NCI-H1417 treated with DMSO at 0.1 percent for 48 hours (cell line): ENCODE data around the gene TOP3A.

ENCODE experiments used
- DNase-seq: peaks from one replicate; lab custom pipeline; 2025; lab: John Stamatoyannopoulos, UW

Gene TOP3A

DNA sequence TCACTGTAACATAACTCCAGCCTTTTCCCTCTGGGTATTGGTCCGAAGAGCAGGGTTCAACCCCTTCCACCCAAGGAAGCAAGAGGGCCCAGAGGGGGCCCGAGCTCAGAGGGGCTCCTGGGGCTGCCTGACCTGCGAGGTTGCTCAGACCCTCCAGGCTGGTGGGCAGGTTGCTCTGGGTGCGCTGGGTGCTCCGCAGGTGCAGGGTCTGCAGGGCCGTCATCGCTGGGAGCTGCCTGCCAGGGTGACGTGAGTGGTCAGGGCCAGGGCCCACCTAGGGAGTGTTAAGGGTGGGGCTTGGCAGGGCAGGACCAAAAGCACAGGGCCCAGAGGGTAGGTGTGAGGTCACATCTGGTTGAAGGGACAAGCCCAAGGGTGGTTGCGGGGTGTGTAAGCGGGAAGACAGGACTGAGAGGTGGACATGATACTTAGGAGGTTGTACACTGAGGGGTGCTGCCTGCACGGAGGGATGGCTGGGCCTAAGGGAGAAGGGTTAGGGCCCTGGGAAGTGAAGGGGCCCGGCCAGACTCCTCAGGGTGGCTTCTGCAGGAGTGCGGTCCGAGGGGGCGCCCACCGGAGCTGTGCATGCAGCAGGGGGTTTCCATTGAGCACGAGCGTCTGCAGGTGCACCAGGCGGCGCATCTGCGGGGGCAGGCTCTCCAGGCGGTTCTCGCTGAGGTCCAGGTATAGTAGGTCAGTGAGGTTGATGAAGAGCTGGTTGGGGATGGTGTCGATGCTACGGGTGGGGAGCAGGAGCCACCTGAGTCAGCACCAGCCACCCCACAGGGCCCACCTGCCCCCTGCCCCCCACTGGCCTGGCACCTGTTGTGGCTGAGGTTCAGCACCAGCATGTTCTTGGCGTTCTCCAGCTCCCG lies 60.6 kb downstream of the TOP3A start:
- DNase-seq, result no peak

DNA sequence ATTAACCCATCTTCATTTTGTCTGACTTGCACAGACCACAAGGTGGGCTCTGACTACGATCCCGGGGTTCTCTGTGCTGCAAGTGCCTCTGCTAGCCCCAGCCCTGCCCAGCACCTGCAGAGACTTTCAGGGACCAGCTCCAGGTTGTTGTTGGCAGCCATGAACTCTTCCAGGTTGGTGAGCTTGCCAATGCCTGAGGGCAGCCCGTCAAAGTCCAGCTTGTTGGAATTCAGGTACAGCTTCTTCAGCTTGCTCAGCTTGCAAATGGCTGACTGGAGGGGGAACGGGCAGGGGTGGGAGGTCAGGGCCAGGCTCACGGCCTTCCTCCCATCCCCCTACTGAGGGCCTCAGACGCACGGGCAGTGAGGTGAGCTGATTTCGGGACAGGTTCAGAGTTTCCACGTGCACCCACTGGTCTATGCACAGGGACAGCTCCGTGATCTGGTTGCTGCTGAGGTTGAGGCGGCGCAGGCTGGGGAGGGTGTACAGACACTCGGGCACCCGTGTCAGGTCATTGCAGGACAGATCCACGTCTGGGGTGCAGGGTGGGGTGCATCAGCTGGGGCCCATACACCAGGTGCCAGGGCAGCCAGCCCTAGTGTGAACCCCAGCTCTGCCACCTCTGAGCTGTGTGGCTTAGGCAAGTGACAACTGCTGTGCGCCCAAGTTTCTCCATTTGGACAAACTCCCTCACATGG lies 61.5 kb downstream of the TOP3A start:
- no peak for DNase-seq

DNA sequence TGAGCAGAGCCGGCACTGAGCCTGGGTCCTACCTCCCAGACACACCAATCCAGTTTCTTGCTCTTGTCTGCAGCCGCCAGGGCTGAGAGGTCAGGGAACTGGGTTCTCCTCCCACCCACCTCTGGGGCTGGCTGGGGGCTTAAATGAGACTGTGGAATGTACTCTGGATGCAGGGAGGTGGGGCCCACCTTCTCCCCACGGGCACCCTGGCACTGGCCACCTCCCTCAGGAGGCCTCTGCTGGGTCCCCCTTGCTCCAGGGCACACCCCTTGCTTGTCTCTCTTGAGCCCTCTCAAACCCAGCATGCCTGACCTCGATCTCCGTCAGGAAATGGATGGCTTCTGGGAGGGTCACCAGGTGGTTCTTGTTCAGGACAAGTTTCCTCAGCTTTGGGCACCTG lies 62.6 kb downstream of the TOP3A start:
- no peak for DNase-seq

DNA sequence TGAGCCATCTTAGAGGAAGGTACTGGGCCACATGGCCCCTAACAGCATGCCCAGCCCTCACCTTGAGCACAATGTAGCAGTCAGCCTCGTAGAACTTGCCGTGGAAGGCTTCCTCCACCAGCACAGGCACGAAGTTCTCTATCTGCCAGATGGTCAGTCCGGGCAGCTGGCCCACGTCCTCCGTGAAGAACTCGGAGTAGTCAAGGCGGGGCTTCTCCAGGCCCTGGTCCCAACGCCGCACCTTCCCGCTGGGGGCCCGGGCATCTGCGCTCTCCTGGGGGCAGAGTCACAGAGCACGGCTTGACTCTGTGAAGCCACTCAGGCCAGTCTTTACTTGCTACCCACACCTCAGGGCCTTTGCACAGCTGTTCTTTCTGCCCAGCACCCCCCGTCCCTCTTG lies 63.6 kb downstream of the TOP3A start:
- no peak for DNase-seq

DNA sequence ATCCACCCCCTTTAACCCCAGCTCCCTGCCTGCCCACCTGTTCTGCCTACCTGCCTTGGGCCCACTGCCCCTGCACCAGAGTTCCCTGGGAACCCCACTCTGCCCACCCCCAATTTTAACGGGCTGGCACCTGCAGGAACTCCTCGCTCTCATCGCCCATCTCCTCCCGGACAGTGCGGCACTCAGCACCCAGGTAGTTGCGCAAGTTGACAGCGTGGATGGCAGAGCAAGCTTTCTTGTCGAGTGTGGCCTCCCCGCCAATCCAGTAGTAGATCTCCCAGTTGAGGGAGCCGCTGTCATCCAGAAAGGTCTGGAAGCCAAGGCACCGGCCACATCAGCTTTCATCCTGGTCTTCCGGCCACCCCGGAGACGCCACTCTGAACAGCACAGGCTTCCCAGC lies 64.1 kb downstream of the TOP3A start:
- no peak for DNase-seq

DNA sequence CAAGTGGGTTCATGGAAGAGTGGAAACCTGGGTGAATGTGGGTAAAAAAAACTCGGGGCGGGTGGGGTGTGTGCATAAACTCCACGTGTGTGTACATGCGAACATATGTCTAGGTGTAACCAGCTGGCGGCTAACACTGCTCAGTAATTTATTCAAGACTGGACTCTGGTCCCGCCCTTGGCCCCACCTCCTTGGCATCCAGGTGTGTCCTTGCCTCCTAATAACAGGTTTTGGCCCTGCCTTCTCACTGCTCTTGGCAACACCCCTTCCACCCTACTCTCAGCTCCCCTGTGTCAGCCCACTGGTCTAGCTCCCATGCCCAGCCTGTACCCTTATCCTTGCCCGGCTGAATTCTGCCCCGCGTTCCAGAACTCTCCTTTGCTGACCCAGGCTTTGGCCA lies 64.5 kb downstream of the TOP3A start:
- DNase-seq, result no peak

DNA sequence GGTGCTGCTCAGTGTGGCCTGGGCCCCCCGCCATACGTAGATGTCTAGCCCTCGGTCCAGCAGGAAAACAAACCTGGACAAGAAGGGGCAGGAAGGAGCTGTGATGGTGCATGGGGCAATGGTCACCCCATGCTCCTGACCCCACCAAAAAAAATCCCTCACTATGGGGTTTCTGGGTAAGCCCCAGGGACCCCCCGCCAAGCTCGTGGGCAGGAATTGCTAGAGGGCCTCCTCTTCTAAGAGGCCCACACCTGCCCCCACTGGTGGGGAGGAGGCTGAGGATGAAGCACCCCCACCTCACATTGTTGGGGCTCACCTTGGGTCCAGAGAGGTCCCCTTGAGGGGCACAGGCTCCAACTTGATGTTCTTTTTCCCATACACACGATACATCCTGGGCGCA lies 66.0 kb downstream of the TOP3A start:
- no peak for DNase-seq

DNA sequence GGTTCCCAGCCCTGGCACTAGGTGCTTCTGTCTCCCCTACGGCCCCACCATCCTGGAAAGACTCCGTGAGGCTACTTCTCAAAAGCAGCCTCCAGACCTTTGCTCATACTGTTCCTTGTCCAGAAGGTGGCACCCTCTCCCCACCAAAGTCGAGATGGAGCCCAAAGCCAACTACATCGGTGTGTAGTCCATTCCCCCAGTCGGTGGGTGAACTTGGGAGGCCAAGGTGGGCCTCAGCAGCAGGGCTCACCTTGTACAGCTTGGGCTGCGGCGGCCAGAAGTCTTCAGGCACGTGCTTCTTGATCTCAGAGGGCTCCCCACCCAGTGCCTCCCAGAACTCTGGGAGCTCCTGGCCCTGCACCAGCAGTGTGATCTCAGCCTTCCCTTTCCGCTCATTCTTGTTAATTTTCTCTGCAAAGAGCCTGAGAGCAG lies 66.5 kb downstream of the TOP3A start:
- DNase-seq, result no peak

DNA sequence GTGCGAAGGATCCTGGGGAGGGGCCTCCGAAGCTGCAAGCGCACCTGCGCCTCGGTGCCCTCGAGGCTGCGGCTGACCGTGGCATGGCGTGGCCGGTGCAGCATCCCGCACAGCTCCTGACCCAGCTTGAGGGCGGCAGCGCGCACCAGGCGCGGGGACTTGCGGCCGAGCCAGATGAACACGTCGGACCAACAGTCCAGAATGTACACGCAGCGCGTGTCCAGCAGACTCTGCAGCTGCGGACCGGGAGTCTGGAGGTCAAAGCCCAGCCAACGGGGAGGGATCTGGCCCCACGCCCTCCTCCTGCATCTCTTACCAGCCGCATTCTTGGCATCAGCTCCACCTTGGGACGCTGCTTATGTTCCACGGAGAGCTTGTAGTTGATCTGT lies 67.2 kb downstream of the TOP3A start:
- DNase-seq, result no peak

DNA sequence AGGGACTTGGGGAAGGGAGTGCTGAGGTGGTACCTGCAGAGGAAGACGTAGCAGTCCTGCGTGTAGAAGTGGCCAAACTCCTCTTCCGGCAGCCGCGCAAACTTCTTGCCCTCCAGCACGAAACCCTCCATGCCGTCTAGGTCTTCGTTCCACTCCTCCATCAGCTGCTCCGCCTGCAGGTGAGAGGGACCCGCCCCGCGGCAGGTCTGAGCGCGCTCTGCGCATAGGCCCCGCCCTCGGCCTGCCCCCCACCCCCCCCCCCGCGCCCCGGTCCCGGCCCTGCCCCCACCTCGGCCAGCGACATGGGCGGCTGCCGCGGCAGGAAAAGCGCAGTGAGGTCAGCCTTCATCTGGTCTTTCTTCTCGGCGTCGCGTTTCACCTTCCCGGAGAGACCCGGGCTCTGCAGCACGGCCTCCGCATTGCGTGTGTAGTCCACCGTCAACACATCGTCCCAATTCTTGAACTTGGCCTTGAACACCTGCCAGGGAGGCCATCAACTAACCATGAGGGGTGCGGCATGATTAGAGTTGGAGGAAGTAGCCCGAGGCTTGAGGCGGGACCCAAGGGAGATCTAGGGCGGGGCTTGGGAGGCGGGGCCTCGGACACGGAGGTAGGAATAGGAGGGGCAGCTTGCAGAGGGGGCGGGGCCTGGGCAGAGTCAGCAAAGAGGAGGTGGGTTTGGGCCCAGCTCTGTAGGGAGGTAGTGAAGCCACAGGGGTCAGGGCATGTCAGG lies 67.7 kb downstream of the TOP3A start:
- peak; percentile 25 for DNase-seq

DNA sequence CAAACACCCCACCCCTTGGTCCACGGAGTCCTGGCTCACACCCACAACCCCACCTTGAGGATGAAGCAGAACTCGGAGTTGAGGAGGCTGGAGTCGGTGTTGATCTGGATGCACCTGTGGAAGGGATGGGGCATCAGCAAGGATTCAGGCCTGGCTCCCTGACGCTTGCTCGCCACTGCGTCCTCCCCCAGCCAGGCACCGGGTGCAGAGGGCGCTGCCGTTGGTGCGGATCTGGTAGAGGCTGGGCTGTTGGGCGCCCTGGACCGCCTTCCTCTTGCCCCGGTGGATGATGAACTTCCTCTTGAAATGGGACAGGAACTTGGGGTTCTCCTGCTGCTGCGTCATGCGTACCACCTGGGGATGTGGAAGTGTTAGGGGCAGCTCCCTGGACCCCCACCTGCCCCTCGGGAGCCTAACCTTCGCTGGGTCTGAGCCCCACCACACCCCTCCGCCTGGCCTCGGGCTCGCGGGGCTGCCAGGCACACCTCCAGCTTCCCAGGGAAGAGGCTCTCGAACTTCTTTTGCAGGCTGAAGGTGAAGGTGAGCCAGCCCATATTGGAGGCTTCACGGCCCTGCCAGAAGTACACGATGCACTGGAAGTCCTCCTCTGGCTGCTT lies 68.6 kb downstream of the TOP3A start:
- no peak for DNase-seq

DNA sequence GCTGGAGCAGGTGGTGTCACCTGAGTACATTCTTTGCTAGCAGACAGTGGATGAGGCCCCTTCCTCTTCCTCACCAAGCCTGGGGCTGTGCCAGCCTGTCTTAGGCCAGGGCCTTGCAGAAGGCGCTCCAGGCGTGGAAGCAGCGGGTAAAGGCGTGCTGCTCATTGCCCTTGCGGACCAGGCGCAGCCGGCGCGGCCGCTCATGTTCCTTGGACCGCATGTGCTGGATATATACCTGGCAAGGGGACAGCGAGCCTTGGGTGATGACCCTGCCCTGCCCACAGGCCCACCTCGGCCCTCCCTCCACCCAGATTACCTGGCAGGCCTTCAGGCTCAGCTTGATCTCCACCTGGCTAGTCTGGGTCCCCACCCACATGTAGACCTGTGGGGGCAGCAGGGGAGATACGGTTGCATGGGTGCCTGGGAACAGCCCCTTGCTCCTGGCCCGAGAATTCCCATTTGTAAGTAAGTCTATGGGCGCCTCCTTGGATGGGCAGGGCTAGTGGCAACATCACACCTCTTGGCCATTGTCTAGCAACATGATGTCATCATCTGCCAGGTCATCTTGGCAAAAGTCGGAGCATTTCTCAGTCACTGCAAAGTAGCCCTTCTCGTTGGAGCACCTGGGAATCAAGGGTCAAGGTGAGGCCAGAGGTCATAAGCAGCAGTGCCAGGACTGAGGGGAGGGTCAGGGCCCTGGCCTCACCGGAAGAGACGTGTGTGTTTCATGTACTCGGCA lies 69.6 kb downstream of the TOP3A start:
- no peak for DNase-seq

DNA sequence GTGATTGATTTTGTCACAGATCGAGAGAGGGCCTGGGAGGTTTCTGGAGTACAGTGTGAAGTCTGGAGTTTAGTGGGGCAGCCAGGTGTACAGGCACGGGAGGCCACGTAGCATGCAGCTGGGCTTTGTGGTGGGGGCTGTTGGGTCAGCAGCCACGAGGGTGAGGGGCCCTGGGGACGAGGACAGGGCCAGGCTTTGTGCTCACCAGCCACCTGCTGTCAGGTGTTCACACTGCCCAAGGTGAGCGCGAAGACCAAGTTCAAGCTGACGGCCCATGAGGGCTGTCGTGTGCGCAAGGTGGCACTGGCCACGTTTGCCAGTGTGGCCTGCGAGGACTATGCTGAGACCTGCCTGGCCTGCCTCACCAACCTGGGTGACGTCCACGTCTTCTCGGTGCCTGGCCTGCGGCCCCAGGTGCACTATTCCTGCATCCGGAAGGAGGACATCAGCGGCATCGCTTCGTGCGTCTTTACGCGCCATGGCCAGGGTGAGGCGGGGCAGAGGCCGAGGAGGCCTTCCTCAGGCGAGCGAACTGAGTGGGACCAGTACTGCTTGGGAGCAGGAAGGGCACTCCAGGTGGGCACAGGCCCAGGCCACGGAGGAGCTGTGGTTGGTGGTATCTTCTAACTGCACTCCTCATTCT lies 73.4 kb downstream of the TOP3A start:
- no peak for DNase-seq

DNA sequence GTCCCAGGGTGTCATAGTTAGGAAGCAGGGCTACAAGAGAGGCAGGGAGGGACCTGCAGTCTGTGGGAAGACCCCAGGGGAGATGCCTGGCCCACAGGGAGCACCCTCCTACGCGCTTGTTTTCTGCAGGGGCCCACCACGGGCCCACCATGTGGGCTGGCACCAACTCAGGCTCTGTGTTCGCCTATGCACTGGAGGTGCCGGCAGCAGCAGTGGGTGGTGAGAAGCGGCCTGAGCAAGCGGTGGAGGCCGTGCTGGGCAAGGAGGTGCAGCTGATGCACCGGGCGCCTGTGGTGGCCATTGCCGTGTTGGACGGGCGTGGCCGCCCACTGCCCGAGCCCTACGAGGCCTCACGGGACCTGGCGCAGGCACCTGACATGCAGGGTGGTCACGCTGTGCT lies 74.3 kb downstream of the TOP3A start:
- DNase-seq, result no peak

DNA sequence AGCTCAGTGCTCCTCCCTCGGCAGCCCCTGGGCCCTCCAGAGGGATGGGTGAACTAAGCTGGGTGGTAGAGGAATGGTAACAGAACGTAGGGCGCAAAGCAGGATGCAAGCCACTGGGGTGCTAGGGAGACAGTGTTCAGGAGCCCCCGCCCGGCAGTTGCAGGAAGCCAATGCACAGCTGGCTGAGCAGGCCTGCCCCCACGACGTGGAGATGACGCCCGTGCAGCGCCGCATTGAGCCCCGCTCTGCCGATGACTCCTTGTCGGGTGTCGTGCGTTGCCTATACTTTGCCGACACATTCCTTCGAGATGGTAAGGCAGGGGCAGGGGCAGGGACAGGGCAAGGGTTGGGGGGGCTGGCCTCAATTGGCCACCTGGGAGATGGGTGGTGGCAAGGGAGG lies 76.5 kb downstream of the TOP3A start:
- DNase-seq, result no peak

DNA sequence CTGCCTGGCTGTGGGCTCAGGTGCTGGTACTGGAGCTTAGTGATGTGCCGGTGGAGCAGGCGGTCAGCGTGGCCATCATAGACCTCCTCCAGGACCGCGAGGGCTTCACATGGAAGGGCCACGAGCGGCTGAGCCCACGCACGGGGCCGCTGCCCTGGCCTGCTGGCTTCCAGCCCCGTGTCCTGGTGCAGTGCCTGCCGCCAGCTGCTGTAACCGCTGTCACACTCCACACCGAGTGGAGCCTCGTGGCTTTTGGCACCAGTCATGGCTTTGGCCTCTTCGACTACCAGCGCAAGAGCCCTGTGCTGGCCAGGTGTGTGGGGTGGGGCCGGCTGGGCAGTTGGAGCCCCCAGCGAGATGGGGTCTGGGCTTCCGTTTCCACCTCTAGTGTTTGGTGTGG lies 77.3 kb downstream of the TOP3A start:
- DNase-seq, result no peak

DNA sequence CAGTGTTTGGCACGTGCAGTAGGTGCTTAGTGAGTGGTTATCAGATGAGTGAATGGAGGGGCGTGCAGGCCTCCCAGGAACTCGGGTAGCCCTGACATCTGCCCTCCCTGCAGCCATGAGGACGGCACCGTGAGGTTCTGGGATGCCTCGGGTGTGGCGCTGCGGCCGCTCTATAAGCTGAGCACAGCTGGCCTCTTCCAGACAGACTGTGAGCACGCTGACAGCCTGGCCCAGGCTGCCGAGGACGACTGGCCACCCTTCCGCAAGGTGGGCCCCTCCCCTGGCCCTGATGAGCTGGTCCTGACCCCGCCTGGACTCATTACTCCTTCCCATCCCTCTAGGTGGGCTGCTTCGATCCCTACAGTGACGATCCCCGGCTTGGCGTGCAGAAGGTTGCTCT lies 78.3 kb downstream of the TOP3A start:
- no peak for DNase-seq

DNA sequence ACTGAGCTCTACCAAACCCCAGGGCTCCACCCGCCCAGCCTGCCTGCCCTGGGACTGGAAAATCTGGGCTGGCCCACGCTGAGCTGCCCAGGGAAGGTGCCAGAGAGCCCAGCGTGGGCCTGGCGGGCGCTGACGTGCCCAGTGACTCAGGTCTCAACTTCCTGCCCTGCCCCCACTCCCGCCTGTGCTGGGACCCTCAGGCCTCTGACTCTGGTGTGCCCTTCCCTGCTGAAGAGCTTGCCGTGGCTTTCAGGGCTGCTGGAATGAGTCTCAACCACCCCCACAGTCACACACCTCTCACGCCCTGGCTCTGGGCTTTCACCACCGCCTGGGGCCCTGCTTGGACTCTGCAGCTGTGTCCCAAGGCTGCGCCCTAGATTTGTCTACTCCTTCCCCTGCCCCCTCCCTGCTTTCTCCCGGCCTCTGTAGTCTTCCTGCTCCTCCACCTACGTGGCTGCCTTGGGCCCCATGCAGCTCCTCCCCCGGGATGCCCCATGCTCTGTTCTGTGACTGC lies 79.0 kb downstream of the TOP3A start:
- no peak for DNase-seq

DNA sequence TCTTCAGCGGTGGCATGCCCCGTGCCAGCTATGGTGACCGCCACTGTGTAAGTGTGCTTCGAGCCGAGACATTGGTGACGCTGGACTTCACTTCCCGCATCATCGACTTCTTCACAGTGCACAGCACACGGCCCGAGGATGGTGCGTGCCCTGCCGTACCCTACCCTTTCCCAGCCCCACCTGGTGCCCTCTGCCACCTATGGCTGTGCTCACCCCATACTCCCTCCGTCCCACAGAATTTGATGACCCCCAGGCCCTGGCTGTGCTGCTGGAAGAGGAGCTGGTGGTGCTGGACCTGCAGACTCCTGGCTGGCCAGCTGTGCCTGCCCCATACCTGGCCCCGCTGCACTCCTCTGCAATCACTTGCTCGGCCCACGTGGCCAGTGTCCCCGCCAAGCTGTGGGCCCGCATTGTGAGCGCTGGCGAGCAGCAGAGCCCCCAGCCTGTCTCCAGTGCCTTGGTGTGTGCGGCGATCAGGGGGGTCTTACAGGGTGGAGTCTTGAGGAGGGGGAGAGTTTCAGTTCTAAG lies 79.9 kb downstream of the TOP3A start:
- DNase-seq, result no peak

DNA sequence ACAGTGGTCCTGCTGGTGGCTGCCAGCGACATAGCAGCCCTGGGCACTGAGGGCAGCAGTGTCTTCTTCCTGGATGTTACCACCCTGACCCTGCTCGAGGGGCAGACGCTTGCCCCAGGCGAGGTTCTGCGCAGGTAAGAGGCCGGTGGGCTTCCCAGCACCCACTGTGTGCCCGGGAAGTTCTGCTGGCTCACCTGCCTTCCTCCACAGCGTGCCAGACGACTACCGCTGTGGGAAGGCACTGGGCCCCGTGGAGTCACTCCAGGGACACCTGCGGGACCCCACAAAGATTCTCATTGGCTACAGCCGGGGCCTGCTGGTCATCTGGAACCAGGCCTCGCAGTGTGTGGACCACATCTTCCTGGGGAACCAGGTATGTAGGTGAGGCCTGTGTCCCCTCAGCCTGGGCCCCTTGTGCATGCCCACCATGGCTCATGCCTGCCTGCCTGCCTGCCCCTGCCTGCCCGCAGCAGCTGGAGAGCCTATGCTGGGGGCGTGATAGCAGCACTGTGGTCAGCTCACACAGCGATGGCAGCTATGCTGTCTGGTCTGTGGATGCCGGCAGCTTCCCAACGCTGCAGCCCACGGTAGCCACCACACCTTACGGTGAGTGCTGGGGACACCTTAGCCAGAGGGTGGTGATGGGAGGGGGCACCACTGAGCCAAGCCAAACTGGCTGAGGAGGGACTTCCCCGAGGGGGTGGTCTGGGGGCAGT lies 80.8 kb downstream of the TOP3A start:
- DNase-seq, result no peak
